GM19099 (cell line): ENCODE results near the gene LONRF3.

Experiments
- POLR2A ChIP-seq: IDR thresholded peaks from 3 replicates; pipeline ENCODE4 v1.6.1; 2011; ENCODE audit warnings: low read depth; ENCODE audit not compliant: insufficient read length; ENCODE audit errors: extremely low read depth

The LONRF3 gene

GRCh38 chrX:119067023-119067739 lies 92.8 kb downstream of the LONRF3 start:
- TF ChIP-seq POLR2A = no peak
